ENCODE measurements around the gene NGRN. TPM values are rescaled to one million over a fixed set of nuclear protein-coding genes. Genes with fewer than 3 reads are reported as not detected.

Gene NGRN
- 10 to 100 TPM; 30.1 to 34.9 TPM for total RNA-seq

- peak within 1 kb of the TSS; percentile 99 for H3K27ac Mint-ChIP-seq
- peak; percentile 90 for ATAC-seq
- H3K27me3 Mint-ChIP-seq = no peaks in the 10 kb centered on the region
- DNase-seq = peak; percentile 97
- CTCF ChIA-PET = interaction anchor here (0.8 to 0.9 kb wide), 3 partner anchors 32 to 108 kb away, joined by 3 to 4 read pairs (median 3); partner anchors contain the start of genes CIB1, GDPGP1 and SEMA4B
- peak within 1 kb of the TSS; percentile 94 for H3K4me3 Mint-ChIP-seq
- peaks cover 44% of the 10 kb centered on the region for H3K4me1 Mint-ChIP-seq
- H3K9me3 Mint-ChIP-seq (ENCODE audit: low read depth) = no peaks in the 10 kb centered on the region
- H3K36me3 Mint-ChIP-seq = peaks cover 26% of the 10 kb centered on the region
Measured at GRCh38 chr15:90265271-90266060, at the start of gene NGRN. Gene NGRN (plus strand): TSS chr15:90265672. CDS start chr15:90265713, 41 bp downstream.

- no peak overlapping the region for H3K27ac Mint-ChIP-seq
- H3K27me3 Mint-ChIP-seq = no peaks in the 10 kb centered on the region
- H3K36me3 Mint-ChIP-seq = peaks cover 1% of the 10 kb centered on the region
- ATAC-seq = no peak
- H3K4me1 Mint-ChIP-seq = peaks cover 23% of the 10 kb centered on the region
- CTCF ChIA-PET = interaction anchor here (0.8 to 1.5 kb wide), 3 partner anchors 17 to 90 kb away, joined by 3 to 7 read pairs (median 3); partner anchors contain the start of gene SEMA4B
- H3K9me3 Mint-ChIP-seq (ENCODE audit: low read depth) = no peaks in the 10 kb centered on the region
- DNase-seq = no peak
- H3K4me3 Mint-ChIP-seq = no peak overlapping the region
Measured at GRCh38 chr15:90217671-90218394, 47.6 kb upstream of the NGRN start.

GRCh38 chr15:90219421-90220141 is 45.9 kb upstream of the NGRN start:
- no peaks in the 10 kb centered on the region for H3K27me3 Mint-ChIP-seq
- peaks cover 1% of the 10 kb centered on the region for H3K36me3 Mint-ChIP-seq
- H3K9me3 Mint-ChIP-seq (ENCODE audit: low read depth) = no peaks in the 10 kb centered on the region
- H3K4me1 Mint-ChIP-seq = peaks cover 22% of the 10 kb centered on the region
- DNase-seq (peak; percentile 58), ATAC-seq (peak; percentile 76)
- no peak overlapping the region for H3K27ac Mint-ChIP-seq
- no peak overlapping the region for H3K4me3 Mint-ChIP-seq
- CTCF ChIA-PET = interaction anchor here (0.8 to 3.2 kb wide), 5 partner anchors 12 to 76 kb away, joined by 3 to 35 read pairs (median 10); partner anchors contain the start of genes CIB1, GDPGP1 and SEMA4B

GRCh38 chr15:90221246-90221900 is 44.1 kb upstream of the NGRN start:
- Mint-ChIP-seq H3K9me3 (ENCODE audit: low read depth) (no peaks in the 10 kb centered on the region), H3K27ac (no peak overlapping the region), H3K27me3 (no peaks in the 10 kb centered on the region), H3K4me1 (peaks cover 17% of the 10 kb centered on the region), H3K4me3 (no peak overlapping the region), H3K36me3 (no peaks in the 10 kb centered on the region)
- CTCF ChIA-PET = interaction anchor here (0.6 to 3.2 kb wide), 25 partner anchors 10 to 323 kb away, joined by 3 to 35 read pairs (median 4); partner anchors contain the start of genes CIB1, GDPGP1, IDH2 and SEMA4B
- DNase-seq (no peak), ATAC-seq (peak; percentile 25)

GRCh38 chr15:90222547-90222946 is 42.9 kb upstream of the NGRN start:
- no peak for DNase-seq
- H3K9me3 Mint-ChIP-seq (ENCODE audit: low read depth) = no peaks in the 10 kb centered on the region
- H3K36me3 Mint-ChIP-seq = no peaks in the 10 kb centered on the region
- H3K4me1 Mint-ChIP-seq = peaks cover 11% of the 10 kb centered on the region
- H3K27me3 Mint-ChIP-seq = no peaks in the 10 kb centered on the region
- CTCF ChIA-PET = interaction anchor here (2.6 to 3.0 kb wide), 2 partner anchors 22 to 80 kb away, joined by 11 to 27 read pairs; partner anchors contain the start of gene SEMA4B
- H3K4me3 Mint-ChIP-seq = no peak overlapping the region
- no peak overlapping the region for H3K27ac Mint-ChIP-seq
- no peak for ATAC-seq

- Mint-ChIP-seq H3K27me3 (no peaks in the 10 kb centered on the region), H3K27ac (no peak overlapping the region), H3K4me1 (peaks cover 9% of the 10 kb centered on the region), H3K36me3 (no peaks in the 10 kb centered on the region), H3K9me3 (ENCODE audit: low read depth) (no peaks in the 10 kb centered on the region), H3K4me3 (no peak overlapping the region)
- CTCF ChIA-PET = interaction anchor here (2.6 to 3.0 kb wide), 2 partner anchors 23 to 81 kb away, joined by 11 to 27 read pairs; partner anchors contain the start of gene SEMA4B
- ATAC-seq = no peak
- DNase-seq = no peak
Measured at GRCh38 chr15:90223441-90224165, 41.9 kb upstream of the NGRN start.

- Mint-ChIP-seq H3K36me3 (peaks cover 12% of the 10 kb centered on the region), H3K9me3 (ENCODE audit: low read depth) (no peaks in the 10 kb centered on the region), H3K27me3 (no peaks in the 10 kb centered on the region), H3K4me3 (no peak overlapping the region), H3K4me1 (peaks cover 10% of the 10 kb centered on the region), H3K27ac (no peak overlapping the region)
- DNase-seq (no peak), ATAC-seq (no peak)
- CTCF ChIA-PET = no interaction called here
Measured at GRCh38 chr15:90225047-90225446, 40.4 kb upstream of the NGRN start.

- ATAC-seq (no peak), DNase-seq (no peak)
- Mint-ChIP-seq H3K4me1 (peaks cover 16% of the 10 kb centered on the region), H3K9me3 (ENCODE audit: low read depth) (no peaks in the 10 kb centered on the region), H3K4me3 (no peak overlapping the region), H3K27ac (no peak overlapping the region), H3K27me3 (no peaks in the 10 kb centered on the region), H3K36me3 (peaks cover 17% of the 10 kb centered on the region)
- CTCF ChIA-PET = interaction anchor here (0.5 kb wide), 1 partner anchor 161 kb away, joined by 3 read pairs; no protein-coding TSS in a partner anchor
Measured at GRCh38 chr15:90225504-90226234, 39.8 kb upstream of the NGRN start.

- Mint-ChIP-seq H3K4me3 (no peak overlapping the region), H3K27me3 (no peaks in the 10 kb centered on the region), H3K27ac (no peak overlapping the region), H3K36me3 (peaks cover 25% of the 10 kb centered on the region), H3K4me1 (peaks cover 32% of the 10 kb centered on the region), H3K9me3 (ENCODE audit: low read depth) (no peaks in the 10 kb centered on the region)
- ATAC-seq (no peak), DNase-seq (no peak)
- CTCF ChIA-PET = no interaction called here
Measured at GRCh38 chr15:90227336-90227735, 38.1 kb upstream of the NGRN start.

- CTCF ChIA-PET = no interaction called here
- no peaks in the 10 kb centered on the region for H3K27me3 Mint-ChIP-seq
- H3K4me1 Mint-ChIP-seq = peaks cover 36% of the 10 kb centered on the region
- ATAC-seq (no peak), DNase-seq (no peak)
- no peaks in the 10 kb centered on the region for H3K9me3 Mint-ChIP-seq (ENCODE audit: low read depth)
- peaks cover 28% of the 10 kb centered on the region for H3K36me3 Mint-ChIP-seq
- no peak overlapping the region for H3K4me3 Mint-ChIP-seq
- no peak overlapping the region for H3K27ac Mint-ChIP-seq
Measured at GRCh38 chr15:90227816-90228772, 37.4 kb upstream of the NGRN start.

GRCh38 chr15:90228960-90229359 is 36.5 kb upstream of the NGRN start:
- Mint-ChIP-seq H3K36me3 (peaks cover 28% of the 10 kb centered on the region), H3K4me1 (peaks cover 36% of the 10 kb centered on the region), H3K9me3 (ENCODE audit: low read depth) (no peaks in the 10 kb centered on the region), H3K27ac (peak overlapping the region; percentile 52), H3K4me3 (no peak overlapping the region), H3K27me3 (no peaks in the 10 kb centered on the region)
- DNase-seq = no peak
- no peak for ATAC-seq
- CTCF ChIA-PET = no interaction called here

Measured in activated CD8-positive, alpha-beta memory T cell treated with anti-CD3 and anti-CD28 coated beads, Interleukin-2, amount 10 ng/mL, durations not matched to agents 7 days and 5 days (primary cell).